T-helper 2 cell treated with Interferon-gamma antibody and Interleukin-4, amounts not matched to agents 5 μg/mL and 100 μg/mL, for 36 hours (primary cell): ENCODE measurements around the gene INPP4B.

ENCODE experiments used
- DNase-seq: peaks from one replicate; pipeline ENCODE4 v3.0.0; 2021; ENCODE audit warnings: low spot score
- H3K27ac Mint-ChIP-seq: one replicate; pipeline ENCODE4 v1.8.0; 2021; ENCODE audit warnings: mild to moderate bottlenecking, mixed read lengths
- H3K27me3 Mint-ChIP-seq: one replicate; pipeline ENCODE4 v1.8.0; 2021; ENCODE audit warnings: low read depth, mixed read lengths
- H3K36me3 Mint-ChIP-seq: one replicate; pipeline ENCODE4 v1.8.0; 2021; ENCODE audit warnings: low read depth, mixed read lengths
- H3K4me1 Mint-ChIP-seq: one replicate; pipeline ENCODE4 v1.8.0; 2021; ENCODE audit warnings: low read depth, mixed read lengths
- H3K4me3 Mint-ChIP-seq: one replicate; pipeline ENCODE4 v1.8.0; 2022; ENCODE audit warnings: mild to moderate bottlenecking, moderate library complexity, mixed read lengths
- H3K9me3 Mint-ChIP-seq: one replicate; pipeline ENCODE4 v1.8.0; 2021; ENCODE audit warnings: mixed read lengths

The INPP4B gene

DNA sequence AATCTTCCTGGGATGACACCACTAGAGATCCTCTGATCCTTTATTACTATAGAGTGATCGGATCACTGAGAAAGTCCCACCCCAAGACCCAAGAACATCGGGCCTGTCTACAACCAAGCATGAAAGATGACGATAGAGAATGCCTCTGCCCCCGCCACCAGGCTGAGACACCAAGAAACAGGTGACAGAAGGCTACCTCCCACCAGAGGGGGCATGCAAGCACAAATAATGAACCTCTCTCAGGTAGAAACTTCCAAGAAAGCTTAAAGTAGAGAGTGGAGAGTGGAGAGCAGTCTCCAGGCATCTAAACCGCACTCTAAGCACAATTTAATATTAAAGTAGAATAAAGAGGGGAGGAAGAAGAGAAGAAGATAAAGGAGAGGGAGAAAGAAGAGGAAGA lies 402.6 kb downstream of the INPP4B start:
- Mint-ChIP-seq H3K4me3 (no peak overlapping the region), H3K36me3 (peaks cover 9% of the 10 kb centered on the region), H3K27me3 (no peaks in the 10 kb centered on the region), H3K4me1 (peaks cover 20% of the 10 kb centered on the region), H3K9me3 (peaks cover 14% of the 10 kb centered on the region), H3K27ac (no peak overlapping the region)
- DNase-seq = no peak

DNA sequence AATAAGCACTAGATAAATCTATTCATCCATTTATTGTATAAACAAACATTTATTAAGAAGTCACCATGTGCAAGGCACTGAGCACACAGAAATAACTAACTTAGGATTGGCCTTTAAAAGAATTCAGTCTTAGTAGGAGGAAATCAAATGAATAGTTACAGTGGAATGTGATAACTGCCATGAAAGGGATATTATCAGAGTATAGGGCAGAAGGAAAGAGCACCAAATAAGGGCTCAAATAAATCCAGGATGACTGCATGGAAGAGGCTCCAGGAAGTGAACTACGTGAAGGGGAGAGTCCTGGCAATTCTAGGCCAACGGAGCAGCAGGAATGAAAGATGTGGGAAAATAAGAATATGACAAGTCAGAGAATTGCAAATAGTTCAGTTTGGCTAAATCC lies 406.0 kb downstream of the INPP4B start:
- no peak overlapping the region for H3K27ac Mint-ChIP-seq
- DNase-seq = no peak
- no peak overlapping the region for H3K4me3 Mint-ChIP-seq
- peaks cover 12% of the 10 kb centered on the region for H3K4me1 Mint-ChIP-seq
- H3K36me3 Mint-ChIP-seq = peaks cover 13% of the 10 kb centered on the region
- H3K9me3 Mint-ChIP-seq = peaks cover 35% of the 10 kb centered on the region
- no peaks in the 10 kb centered on the region for H3K27me3 Mint-ChIP-seq

DNA sequence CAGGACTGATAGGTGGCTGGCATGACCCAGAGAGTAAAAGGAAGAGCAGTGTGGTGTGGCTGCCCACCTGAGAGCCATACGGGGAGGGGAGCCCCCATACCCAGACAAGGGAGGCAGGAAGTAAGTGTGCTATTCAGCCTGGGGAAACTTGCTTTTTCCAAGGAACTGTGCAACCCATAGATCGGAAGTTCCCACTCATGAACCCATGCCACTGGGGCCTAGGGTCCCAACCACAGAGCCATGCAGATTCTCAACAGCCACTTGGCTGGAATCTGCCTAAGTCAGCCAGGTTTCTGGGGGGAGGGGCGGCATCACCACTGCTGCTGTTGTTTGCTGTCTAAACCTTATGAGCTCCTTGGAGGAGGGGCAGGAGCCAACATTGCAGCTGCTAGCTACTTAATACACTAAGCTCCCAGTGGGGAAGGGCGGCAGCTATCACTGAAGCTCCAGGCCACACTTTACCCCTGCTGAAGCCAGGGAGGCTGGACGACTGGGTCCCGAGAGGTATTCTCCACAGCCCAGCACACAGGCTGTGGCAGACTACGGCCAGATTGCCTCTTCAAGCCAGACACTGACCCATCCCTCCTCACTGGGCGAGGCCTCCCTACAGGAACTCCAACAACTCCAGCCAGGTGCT lies 410.4 kb downstream of the INPP4B start:
- no peak for DNase-seq
- Mint-ChIP-seq H3K36me3 (peaks cover 14% of the 10 kb centered on the region), H3K9me3 (peaks cover 31% of the 10 kb centered on the region), H3K4me3 (no peak overlapping the region), H3K27ac (no peak overlapping the region), H3K27me3 (no peaks in the 10 kb centered on the region), H3K4me1 (peaks cover 13% of the 10 kb centered on the region)

DNA sequence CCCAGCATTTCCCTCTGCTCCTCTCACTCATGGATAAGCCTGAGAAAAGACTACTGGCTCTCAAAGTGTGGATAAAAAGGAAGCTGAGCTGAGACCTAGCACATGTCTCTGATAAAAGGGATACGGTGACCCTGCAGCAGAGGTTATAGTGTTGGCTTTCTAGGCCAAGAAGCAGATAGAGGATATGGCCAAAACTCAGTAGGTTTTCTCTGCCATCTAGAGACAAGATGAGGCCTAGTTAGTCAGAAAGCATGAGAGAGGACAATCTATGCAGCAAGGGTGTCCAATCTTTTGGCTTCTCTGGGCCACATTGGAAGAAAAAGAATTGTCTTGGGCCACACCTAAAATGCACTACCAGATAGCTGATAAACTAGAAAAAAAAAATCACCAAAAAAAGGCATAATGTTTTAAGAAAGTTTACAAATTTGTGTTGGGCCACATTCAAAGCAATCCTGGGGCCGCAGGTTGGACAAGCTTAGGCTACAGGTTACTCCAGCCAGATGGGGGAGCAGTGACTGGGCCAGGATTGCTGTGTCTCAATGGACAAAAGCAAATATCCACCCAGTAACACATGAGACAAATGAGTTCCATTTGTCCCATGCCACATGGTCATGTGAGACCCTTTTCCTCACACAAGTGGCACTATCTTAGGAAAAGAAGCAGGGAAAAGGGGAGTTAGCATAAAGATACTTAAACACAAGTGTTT lies 411.4 kb downstream of the INPP4B start:
- H3K27ac Mint-ChIP-seq = no peak overlapping the region
- H3K4me1 Mint-ChIP-seq = peaks cover 13% of the 10 kb centered on the region
- DNase-seq = no peak
- H3K9me3 Mint-ChIP-seq = peaks cover 31% of the 10 kb centered on the region
- peaks cover 14% of the 10 kb centered on the region for H3K36me3 Mint-ChIP-seq
- H3K4me3 Mint-ChIP-seq = no peak overlapping the region
- no peaks in the 10 kb centered on the region for H3K27me3 Mint-ChIP-seq

DNA sequence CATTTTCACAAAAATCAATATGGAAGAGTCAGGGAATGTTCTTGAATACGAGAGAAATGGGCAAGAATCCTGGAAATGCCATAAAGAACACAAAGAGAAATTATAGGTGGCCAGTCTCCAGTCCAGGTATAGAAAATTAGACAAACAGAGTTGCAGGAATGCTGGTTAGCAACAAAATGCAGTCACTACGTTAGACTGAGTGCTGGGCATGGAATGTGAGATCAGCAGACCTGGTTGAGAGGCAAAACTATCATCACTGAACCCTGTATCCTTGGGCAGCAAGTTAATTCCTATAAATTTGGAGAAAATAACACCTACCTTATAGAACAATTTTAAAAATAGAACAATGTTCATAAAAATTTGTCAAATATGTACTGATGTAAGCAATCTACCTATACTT lies 417.4 kb downstream of the INPP4B start:
- H3K4me3 Mint-ChIP-seq = no peak overlapping the region
- H3K27me3 Mint-ChIP-seq = no peaks in the 10 kb centered on the region
- H3K36me3 Mint-ChIP-seq = peaks cover 7% of the 10 kb centered on the region
- no peak for DNase-seq
- peaks cover 8% of the 10 kb centered on the region for H3K4me1 Mint-ChIP-seq
- peaks cover 21% of the 10 kb centered on the region for H3K9me3 Mint-ChIP-seq
- no peak overlapping the region for H3K27ac Mint-ChIP-seq

DNA sequence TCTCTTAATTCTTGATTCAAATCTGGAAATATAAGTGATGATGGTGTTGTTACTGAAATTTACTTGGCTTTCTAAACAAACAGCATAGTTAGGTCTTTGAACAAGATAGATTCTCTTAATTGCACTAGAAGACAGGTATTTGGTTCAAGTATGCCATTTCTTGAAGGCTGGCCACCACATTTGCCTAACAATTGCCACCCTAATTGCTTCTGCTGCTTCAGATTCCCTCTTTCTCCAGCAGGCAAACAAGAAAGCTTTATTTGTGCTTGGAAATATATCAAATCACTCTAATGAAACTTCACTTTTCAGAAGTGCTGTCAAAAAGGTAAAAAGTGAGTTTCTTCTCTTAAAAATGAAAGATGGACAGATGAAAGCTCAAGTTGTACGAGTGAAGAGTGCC lies 418.6 kb downstream of the INPP4B start:
- Mint-ChIP-seq H3K36me3 (peaks cover 9% of the 10 kb centered on the region), H3K4me1 (peaks cover 7% of the 10 kb centered on the region), H3K4me3 (no peak overlapping the region), H3K27me3 (no peaks in the 10 kb centered on the region), H3K27ac (no peak overlapping the region), H3K9me3 (peaks cover 21% of the 10 kb centered on the region)
- DNase-seq = no peak

DNA sequence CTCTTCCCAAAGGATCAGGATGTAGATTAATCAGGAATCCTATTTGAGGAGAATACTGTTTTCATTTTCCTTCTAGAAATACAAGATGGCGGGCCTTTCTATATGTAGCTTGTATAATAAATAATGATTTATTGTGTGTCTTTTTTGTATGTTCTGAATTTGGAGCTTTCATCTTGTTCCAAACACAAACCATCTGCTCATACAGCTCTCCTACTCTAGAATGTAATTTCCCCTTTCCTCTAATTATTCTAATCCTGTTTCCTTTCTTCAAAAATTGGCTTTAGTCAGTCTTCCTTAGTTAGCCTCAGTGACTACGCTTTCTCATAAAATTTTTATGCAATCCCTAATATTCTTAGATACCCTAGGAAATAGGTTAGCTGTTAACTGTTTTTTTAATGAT lies 422.2 kb downstream of the INPP4B start:
- H3K4me1 Mint-ChIP-seq = peaks cover 14% of the 10 kb centered on the region
- H3K9me3 Mint-ChIP-seq = peaks cover 21% of the 10 kb centered on the region
- no peak overlapping the region for H3K4me3 Mint-ChIP-seq
- DNase-seq = no peak
- H3K36me3 Mint-ChIP-seq = peaks cover 17% of the 10 kb centered on the region
- H3K27ac Mint-ChIP-seq = no peak overlapping the region
- H3K27me3 Mint-ChIP-seq = no peaks in the 10 kb centered on the region

DNA sequence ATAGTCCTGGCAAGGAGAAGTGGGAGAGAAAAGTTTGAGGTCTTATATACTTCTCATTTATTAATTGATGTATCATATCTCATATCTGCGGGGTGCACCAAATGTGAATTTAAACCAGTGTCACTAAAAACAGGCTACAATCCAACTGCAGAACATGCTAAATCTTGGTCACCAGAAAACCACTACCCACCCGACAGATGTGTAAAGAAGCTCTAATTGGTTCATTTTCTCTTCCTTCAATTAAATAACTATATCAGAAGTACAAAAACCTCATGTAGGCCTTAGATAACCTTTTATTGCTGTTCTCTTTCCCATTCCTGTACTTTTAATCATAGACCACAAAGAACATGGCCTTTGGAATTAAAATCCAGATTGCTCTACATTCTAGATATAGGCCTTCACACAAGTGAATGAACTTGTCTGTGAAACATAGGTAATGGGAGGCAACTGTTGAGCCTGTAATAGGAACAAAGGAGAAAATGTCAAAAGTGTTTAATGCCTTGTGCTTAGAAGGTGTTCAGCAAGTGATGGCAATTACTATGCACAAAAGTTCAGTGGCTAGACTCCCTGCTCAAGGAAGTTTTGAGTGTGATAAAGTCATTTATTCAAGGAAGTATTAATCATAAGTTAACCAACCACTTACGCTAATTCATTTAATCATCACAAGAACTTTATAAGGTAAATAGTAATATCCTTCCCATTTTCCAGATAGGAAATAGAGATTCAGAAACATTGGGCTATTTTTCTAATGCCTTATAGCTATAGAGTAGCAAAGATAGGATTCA lies 425.6 kb downstream of the INPP4B start:
- H3K36me3 Mint-ChIP-seq = peaks cover 16% of the 10 kb centered on the region
- no peak for DNase-seq
- no peaks in the 10 kb centered on the region for H3K27me3 Mint-ChIP-seq
- no peak overlapping the region for H3K27ac Mint-ChIP-seq
- H3K4me3 Mint-ChIP-seq = no peak overlapping the region
- peaks cover 12% of the 10 kb centered on the region for H3K9me3 Mint-ChIP-seq
- peaks cover 39% of the 10 kb centered on the region for H3K4me1 Mint-ChIP-seq

DNA sequence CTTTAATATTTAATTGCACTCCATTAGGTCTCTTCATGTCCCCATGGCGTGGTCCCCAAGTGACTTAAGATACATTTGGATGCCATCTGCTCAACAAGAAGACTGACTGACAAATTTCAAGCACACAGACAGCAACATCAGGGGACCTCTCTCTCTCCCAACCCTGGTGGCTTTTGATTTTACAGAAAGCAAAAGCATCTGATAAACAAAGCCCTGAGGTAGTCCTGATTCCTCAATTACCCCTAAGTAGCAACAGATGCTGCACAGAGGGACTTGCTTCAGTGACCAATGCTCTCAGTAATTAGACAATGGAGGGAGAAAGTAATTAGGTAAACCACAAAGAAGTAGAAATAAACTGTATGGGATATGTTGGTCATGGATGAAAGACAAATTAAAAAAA lies 426.4 kb downstream of the INPP4B start:
- no peak overlapping the region for H3K4me3 Mint-ChIP-seq
- peaks cover 40% of the 10 kb centered on the region for H3K4me1 Mint-ChIP-seq
- no peak for DNase-seq
- peaks cover 11% of the 10 kb centered on the region for H3K36me3 Mint-ChIP-seq
- H3K27me3 Mint-ChIP-seq = no peaks in the 10 kb centered on the region
- no peak overlapping the region for H3K27ac Mint-ChIP-seq
- peaks cover 11% of the 10 kb centered on the region for H3K9me3 Mint-ChIP-seq

DNA sequence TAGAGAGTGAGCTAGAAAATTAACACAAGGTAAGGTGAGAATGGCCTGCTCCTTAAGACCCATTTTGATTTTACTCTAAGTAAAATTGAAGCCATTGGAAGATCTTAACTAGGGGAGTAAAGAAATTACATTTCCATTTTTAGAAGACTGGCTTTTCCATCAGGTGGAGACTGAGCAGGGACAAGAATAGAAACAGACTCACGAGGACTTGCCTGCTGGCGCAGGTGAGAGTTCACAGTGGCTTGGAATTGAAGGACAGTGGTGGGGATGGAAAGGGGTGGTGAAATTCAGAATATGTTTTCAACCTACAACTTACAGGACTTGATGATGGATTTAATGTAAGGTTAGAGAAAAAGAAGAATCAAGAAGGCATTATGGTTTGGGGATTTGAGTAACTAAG lies 427.4 kb downstream of the INPP4B start:
- Mint-ChIP-seq H3K27me3 (no peaks in the 10 kb centered on the region), H3K4me1 (peaks cover 43% of the 10 kb centered on the region), H3K9me3 (peaks cover 6% of the 10 kb centered on the region), H3K4me3 (no peak overlapping the region), H3K27ac (no peak overlapping the region), H3K36me3 (peaks cover 12% of the 10 kb centered on the region)
- no peak for DNase-seq

DNA sequence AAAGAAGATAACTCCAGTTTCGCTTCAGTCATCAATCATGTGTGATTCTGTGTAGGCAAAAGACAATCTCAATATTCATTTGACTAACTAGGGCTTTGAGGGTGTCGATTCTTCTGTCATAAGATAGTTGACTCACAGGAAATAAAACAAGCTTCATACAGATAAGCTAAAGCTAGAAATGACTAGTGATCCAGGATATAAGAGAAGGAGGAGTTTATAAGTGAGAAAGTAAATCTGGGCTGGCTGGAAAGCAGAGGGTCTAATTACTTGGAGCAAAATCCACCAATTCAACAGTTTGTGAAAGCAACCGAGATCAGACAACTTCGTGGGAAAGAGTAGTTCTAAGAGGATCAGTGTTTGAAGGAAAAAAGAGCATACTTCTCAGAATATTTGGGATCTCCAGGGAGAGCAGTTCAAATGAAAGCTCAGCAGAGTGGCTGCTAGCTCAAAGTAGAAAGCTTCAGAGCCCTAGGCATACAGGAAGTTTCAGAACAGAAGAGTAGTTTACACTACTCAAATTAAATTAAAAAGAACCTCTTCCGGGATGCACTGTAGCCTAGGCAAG lies 429.3 kb downstream of the INPP4B start:
- peak overlapping the region; percentile 99 for H3K27ac Mint-ChIP-seq

DNA sequence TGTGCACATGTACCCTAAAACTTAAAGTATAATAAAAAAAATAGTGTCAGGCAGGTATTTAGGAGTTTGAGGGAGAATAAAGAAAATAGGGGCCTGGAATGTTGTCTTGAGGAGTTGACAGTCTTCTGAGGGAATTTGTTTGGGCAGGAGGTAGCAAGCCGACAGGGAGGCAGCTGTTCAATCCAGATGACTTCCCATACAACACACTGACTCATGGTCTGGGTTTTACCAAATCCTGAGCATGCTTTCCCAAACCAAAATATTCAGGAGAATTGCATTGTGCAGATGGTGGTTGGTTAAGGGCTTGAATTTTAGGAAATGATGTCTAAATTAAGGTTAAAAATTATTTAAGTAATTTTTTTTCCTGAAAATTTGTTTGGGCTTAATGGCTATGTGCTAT lies 430.0 kb downstream of the INPP4B start:
- DNase-seq = no peak
- Mint-ChIP-seq H3K36me3 (peaks cover 2% of the 10 kb centered on the region), H3K27ac (peak overlapping the region; percentile 99), H3K27me3 (no peaks in the 10 kb centered on the region), H3K9me3 (peaks cover 6% of the 10 kb centered on the region), H3K4me3 (peak overlapping the region; percentile 55), H3K4me1 (peaks cover 58% of the 10 kb centered on the region)

More for the DNA sequence above, 429.3 kb downstream of the INPP4B start:
- Mint-ChIP-seq H3K27me3 (no peaks in the 10 kb centered on the region), H3K36me3 (peaks cover 5% of the 10 kb centered on the region), H3K4me3 (peak overlapping the region; percentile 77), H3K4me1 (peaks cover 57% of the 10 kb centered on the region), H3K9me3 (peaks cover 6% of the 10 kb centered on the region)
- DNase-seq = peak; percentile 29

DNA sequence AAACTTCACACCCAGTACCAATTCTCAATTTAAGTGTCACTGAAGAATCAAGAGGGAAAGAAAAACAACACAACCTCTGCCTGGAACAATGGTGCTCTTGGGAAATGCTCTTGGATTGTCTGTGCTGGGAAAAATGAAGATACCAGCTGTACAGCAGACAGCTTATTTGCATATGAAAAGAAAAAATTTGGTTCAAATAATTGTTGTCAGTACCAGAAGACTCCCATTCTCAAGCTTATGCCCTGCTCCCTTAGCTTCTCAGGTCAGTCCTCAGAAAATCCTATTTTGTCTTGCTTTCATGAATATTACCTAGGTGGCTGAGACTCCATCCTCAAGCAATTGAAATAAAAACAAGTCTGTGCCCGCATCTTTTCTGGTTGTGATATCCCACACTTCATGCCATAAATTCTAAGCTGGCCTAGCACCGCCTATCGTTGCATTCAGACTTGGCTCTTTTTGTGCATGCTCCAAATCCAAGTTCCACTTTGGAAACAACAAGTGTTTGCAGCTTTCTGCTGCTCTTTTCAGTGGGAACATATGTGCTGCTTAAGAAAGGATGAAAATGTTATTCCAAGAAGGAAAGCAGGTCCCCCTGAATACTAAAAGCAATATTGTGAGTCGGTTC lies 431.6 kb downstream of the INPP4B start:
- peak overlapping the region; percentile 49 for H3K27ac Mint-ChIP-seq
- peak overlapping the region; percentile 6 for H3K4me3 Mint-ChIP-seq
- peaks cover 6% of the 10 kb centered on the region for H3K9me3 Mint-ChIP-seq
- H3K4me1 Mint-ChIP-seq = peaks cover 67% of the 10 kb centered on the region
- no peaks in the 10 kb centered on the region for H3K27me3 Mint-ChIP-seq
- peaks cover 5% of the 10 kb centered on the region for H3K36me3 Mint-ChIP-seq
- no peak for DNase-seq
